HEK293 (cell line): ENCODE results near the gene AMPD1.

Experiments
- CTCF ChIA-PET: fragments of 350-600 bp; formaldehyde crosslinking; extraction: SDS; loops from one replicate; lab custom pipeline; 2021; ENCODE audit warnings: antibody characterized with exemption; lab: Yijun Ruan, JAX
- POLR2A ChIA-PET: fragments of 300-600 bp; formaldehyde crosslinking; extraction: SDS; loops from one replicate; lab custom pipeline; 2020; ENCODE audit warnings: antibody characterized with exemption, inconsistent platforms; lab: Yijun Ruan, JAX
- H3K27ac ChIP-seq: fragments of 200-500 bp; sonication (Bioruptor generic); 2 replicates; pipeline ENCODE4 v1.5.1; 2014; ENCODE audit warnings: low read depth, low read length, control low read depth, inconsistent platforms; ENCODE audit errors: extremely low read depth
- H3K36me3 ChIP-seq, 2 experiments: fragments of 200-500 bp in 1 of 2; sonication (Bioruptor generic) in 1 of 2; 1 replicate in 1 of 2; 2 replicates in 1 of 2; pipeline ENCODE4 v1.5.1; 2014 to 2017; ENCODE audit warnings: inconsistent platforms in 2 of 2, low read length in 2 of 2; ENCODE audit not compliant: control insufficient read depth in 2 of 2, insufficient read depth in 1 of 2
- H3K4me1 ChIP-seq: fragments of 200-500 bp; sonication (Bioruptor generic); 2 replicates; pipeline ENCODE4 v1.5.1; 2014; ENCODE audit warnings: mild to moderate bottlenecking, low read length, inconsistent platforms; ENCODE audit not compliant: control insufficient read depth, insufficient read depth
- H3K4me3 ChIP-seq: 2 replicates; pipeline ENCODE4 v1.5.1; 2011; ENCODE audit warnings: low read depth, mild to moderate bottlenecking, control low read depth, low read length, moderate library complexity
- H3K9me3 ChIP-seq: fragments of 200-500 bp; sonication (Bioruptor generic); 2 replicates; pipeline ENCODE4 v1.5.1; 2014; ENCODE audit warnings: low read depth, low read length, inconsistent platforms; ENCODE audit not compliant: control insufficient read depth, insufficient read depth
- HOXC10 ChIP-seq: sonication (generic); formaldehyde crosslinking; IDR thresholded peaks from 2 replicates; pipeline ENCODE4 v1.8.1; 2023; ENCODE audit warnings: mild to moderate bottlenecking, missing genetic modification reagents
- PRDM1 ChIP-seq: fragments of 450-650 bp; formaldehyde crosslinking; IDR thresholded peaks from 2 replicates; pipeline ENCODE4; 2016; ENCODE audit warnings: missing biosample characterization, missing genetic modification characterization
- ZFP3 ChIP-seq: fragments of 450-650 bp; formaldehyde crosslinking; IDR thresholded peaks from 2 replicates; pipeline ENCODE4 v1.5.1; 2016; ENCODE audit warnings: low read depth, missing biosample characterization, missing genetic modification characterization
- ZNF266 ChIP-seq: fragments of 450-650 bp; formaldehyde crosslinking; IDR thresholded peaks from 2 replicates; pipeline ENCODE4 v1.5.1; 2016; ENCODE audit warnings: missing biosample characterization, missing genetic modification characterization, low read depth
- ZNF292 ChIP-seq: fragments of 450-650 bp; formaldehyde crosslinking; IDR thresholded peaks from 2 replicates; pipeline ENCODE4 v1.5.1; 2016; ENCODE audit warnings: low read depth, missing biosample characterization, missing genetic modification characterization, borderline replicate concordance
- ZNF514 ChIP-seq: fragments of 450-650 bp; formaldehyde crosslinking; IDR thresholded peaks from 2 replicates; pipeline ENCODE4 v1.5.1; 2016; ENCODE audit warnings: missing biosample characterization, missing genetic modification characterization
- TF ChIP-seq, protein P1 (sequence below): fragments of 450-650 bp; formaldehyde crosslinking; IDR thresholded peaks from 2 replicates; pipeline ENCODE4 v1.5.1; 2016; ENCODE audit warnings: missing biosample characterization, missing genetic modification characterization
- TF ChIP-seq, protein P2 (sequence below): fragments of 450-650 bp; formaldehyde crosslinking; IDR thresholded peaks from 2 replicates; pipeline ENCODE4 v1.5.1; 2016; ENCODE audit warnings: missing biosample characterization, missing genetic modification characterization
- TF ChIP-seq, protein P3 (sequence below): fragments of 450-650 bp; formaldehyde crosslinking; IDR thresholded peaks from 2 replicates; pipeline ENCODE4 v1.5.1; 2016; ENCODE audit warnings: missing biosample characterization, missing genetic modification characterization
- TF ChIP-seq, protein P4 (sequence below): fragments of 450-650 bp; formaldehyde crosslinking; conservative IDR thresholded peaks from 2 replicates; pipeline ENCODE4 v1.5.1; 2016; ENCODE audit warnings: low read depth, missing biosample characterization, missing genetic modification characterization
- TF ChIP-seq, protein P5 (sequence below): fragments of 450-650 bp; formaldehyde crosslinking; IDR thresholded peaks from 2 replicates; pipeline ENCODE4 v1.5.1; 2016; ENCODE audit warnings: missing biosample characterization, missing genetic modification characterization
- TF ChIP-seq, protein P6 (sequence below): fragments of 450-650 bp; formaldehyde crosslinking; IDR thresholded peaks from 2 replicates; pipeline ENCODE4 v1.5.1; 2016; ENCODE audit warnings: missing biosample characterization, missing genetic modification characterization
- TF ChIP-seq, protein P7 (sequence below): fragments of 450-650 bp; formaldehyde crosslinking; IDR thresholded peaks from 2 replicates; pipeline ENCODE4 v1.5.1; 2016; ENCODE audit warnings: missing biosample characterization, missing genetic modification characterization

AMPD1 gene

DNA sequence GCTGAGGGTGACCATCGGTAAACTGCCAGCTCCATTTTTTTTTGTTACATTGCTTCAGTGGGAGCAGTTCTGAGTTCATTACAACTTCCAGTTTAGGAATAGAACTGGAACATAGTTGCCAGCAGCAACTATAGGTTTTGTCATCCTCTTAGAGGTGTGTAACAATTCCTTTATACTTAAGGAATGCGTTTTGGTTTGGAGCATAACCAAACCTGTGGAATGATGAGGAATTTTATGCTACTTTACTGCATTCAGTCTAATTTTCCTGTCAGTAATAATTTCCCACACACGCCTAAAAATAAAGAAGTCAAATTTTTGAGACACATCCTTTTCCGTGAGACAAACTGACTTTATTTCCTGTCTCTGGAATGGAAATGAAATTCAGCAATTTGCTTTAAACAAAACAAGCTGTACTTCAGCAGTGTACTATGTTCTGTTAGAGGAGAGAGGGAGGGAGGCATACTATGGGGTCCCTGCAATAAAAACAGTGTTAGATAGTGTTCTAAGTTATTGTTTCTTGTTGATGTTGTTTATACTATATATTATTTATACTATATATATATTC, 4.8 kb upstream of the AMPD1 start:
- Histone ChIP-seq H3K4me1 (no peaks in the 10 kb centered on the region), H3K27ac (no peak overlapping the region), H3K9me3 (no peaks in the 10 kb centered on the region), H3K4me3 (no peak overlapping the region), H3K36me3 (peaks cover 0 to 4% of the 10 kb centered on the region in 2 experiments; a peak in 1 of 3 replicates)
- CTCF ChIA-PET: interaction anchor here (1.4 kb wide), 1 partner anchor 354 kb away, joined by 5 read pairs; no protein-coding TSS in a partner anchor
- TF ChIP-seq, protein P1, sequence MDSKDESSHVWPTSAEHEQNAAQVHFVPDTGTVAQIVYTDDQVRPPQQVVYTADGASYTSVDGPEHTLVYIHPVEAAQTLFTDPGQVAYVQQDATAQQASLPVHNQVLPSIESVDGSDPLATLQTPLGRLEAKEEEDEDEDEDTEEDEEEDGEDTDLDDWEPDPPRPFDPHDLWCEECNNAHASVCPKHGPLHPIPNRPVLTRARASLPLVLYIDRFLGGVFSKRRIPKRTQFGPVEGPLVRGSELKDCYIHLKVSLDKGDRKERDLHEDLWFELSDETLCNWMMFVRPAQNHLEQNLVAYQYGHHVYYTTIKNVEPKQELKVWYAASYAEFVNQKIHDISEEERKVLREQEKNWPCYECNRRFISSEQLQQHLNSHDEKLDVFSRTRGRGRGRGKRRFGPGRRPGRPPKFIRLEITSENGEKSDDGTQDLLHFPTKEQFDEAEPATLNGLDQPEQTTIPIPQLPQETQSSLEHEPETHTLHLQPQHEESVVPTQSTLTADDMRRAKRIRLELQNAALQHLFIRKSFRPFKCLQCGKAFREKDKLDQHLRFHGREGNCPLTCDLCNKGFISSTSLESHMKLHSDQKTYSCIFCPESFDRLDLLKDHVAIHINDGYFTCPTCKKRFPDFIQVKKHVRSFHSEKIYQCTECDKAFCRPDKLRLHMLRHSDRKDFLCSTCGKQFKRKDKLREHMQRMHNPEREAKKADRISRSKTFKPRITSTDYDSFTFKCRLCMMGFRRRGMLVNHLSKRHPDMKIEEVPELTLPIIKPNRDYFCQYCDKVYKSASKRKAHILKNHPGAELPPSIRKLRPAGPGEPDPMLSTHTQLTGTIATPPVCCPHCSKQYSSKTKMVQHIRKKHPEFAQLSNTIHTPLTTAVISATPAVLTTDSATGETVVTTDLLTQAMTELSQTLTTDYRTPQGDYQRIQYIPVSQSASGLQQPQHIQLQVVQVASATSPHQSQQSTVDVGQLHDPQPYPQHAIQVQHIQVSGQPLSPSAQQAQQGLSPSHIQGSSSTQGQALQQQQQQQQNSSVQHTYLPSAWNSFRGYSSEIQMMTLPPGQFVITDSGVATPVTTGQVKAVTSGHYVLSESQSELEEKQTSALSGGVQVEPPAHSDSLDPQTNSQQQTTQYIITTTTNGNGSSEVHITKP: no peak
- TF ChIP-seq ZNF292 (tag by site-specific recombination): no peak
- TF ChIP-seq ZNF514: no peak
- TF ChIP-seq, protein P2, sequence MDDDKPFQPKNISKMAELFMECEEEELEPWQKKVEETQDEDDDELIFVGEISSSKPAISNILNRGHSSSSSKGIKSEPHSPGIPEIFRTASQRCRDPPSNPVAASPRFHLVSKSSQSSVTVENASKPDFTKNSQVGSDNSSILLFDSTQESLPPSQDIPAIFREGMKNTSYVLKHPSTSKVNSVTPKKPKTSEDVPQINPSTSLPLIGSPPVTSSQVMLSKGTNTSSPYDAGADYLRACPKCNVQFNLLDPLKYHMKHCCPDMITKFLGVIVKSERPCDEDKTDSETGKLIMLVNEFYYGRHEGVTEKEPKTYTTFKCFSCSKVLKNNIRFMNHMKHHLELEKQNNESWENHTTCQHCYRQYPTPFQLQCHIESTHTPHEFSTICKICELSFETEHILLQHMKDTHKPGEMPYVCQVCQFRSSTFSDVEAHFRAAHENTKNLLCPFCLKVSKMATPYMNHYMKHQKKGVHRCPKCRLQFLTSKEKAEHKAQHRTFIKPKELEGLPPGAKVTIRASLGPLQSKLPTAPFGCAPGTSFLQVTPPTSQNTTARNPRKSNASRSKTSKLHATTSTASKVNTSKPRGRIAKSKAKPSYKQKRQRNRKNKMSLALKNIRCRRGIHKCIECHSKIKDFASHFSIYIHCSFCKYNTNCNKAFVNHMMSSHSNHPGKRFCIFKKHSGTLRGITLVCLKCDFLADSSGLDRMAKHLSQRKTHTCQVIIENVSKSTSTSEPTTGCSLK (tag by site-specific recombination): no peak
- TF ChIP-seq ZFP3 (tag by site-specific recombination): no peak
- TF ChIP-seq, protein P3, sequence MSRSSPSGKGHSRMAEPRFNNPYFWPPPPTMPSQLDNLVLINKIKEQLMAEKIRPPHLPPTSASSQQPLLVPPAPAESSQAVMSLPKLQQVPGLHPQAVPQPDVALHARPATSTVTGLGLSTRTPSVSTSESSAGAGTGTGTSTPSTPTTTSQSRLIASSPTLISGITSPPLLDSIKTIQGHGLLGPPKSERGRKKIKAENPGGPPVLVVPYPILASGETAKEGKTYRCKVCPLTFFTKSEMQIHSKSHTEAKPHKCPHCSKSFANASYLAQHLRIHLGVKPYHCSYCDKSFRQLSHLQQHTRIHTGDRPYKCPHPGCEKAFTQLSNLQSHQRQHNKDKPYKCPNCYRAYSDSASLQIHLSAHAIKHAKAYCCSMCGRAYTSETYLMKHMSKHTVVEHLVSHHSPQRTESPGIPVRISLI: no peak
- TF ChIP-seq, protein P4, sequence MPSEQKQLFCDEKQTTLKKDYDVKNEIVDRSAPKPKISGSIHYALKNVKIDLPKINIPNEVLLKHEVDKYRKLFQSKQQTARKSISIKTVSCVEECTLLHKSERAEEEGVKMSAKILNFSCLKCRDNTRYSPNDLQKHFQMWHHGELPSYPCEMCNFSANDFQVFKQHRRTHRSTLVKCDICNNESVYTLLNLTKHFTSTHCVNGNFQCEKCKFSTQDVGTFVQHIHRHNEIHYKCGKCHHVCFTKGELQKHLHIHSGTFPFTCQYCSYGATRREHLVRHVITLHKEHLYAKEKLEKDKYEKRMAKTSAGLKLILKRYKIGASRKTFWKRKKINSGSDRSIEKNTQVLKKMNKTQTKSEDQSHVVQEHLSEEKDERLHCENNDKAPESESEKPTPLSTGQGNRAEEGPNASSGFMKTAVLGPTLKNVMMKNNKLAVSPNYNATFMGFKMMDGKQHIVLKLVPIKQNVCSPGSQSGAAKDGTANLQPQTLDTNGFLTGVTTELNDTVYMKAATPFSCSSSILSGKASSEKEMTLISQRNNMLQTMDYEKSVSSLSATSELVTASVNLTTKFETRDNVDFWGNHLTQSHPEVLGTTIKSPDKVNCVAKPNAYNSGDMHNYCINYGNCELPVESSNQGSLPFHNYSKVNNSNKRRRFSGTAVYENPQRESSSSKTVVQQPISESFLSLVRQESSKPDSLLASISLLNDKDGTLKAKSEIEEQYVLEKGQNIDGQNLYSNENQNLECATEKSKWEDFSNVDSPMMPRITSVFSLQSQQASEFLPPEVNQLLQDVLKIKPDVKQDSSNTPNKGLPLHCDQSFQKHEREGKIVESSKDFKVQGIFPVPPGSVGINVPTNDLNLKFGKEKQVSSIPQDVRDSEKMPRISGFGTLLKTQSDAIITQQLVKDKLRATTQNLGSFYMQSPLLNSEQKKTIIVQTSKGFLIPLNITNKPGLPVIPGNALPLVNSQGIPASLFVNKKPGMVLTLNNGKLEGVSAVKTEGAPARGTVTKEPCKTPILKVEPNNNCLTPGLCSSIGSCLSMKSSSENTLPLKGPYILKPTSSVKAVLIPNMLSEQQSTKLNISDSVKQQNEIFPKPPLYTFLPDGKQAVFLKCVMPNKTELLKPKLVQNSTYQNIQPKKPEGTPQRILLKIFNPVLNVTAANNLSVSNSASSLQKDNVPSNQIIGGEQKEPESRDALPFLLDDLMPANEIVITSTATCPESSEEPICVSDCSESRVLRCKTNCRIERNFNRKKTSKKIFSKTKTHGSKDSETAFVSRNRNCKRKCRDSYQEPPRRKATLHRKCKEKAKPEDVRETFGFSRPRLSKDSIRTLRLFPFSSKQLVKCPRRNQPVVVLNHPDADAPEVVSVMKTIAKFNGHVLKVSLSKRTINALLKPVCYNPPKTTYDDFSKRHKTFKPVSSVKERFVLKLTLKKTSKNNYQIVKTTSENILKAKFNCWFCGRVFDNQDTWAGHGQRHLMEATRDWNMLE (tag by site-specific recombination): no peak
- TF ChIP-seq HOXC10 (CRISPR knock-in tag): no peak
- TF ChIP-seq, protein P5, sequence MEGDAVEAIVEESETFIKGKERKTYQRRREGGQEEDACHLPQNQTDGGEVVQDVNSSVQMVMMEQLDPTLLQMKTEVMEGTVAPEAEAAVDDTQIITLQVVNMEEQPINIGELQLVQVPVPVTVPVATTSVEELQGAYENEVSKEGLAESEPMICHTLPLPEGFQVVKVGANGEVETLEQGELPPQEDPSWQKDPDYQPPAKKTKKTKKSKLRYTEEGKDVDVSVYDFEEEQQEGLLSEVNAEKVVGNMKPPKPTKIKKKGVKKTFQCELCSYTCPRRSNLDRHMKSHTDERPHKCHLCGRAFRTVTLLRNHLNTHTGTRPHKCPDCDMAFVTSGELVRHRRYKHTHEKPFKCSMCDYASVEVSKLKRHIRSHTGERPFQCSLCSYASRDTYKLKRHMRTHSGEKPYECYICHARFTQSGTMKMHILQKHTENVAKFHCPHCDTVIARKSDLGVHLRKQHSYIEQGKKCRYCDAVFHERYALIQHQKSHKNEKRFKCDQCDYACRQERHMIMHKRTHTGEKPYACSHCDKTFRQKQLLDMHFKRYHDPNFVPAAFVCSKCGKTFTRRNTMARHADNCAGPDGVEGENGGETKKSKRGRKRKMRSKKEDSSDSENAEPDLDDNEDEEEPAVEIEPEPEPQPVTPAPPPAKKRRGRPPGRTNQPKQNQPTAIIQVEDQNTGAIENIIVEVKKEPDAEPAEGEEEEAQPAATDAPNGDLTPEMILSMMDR: no peak
- TF ChIP-seq, protein P6, sequence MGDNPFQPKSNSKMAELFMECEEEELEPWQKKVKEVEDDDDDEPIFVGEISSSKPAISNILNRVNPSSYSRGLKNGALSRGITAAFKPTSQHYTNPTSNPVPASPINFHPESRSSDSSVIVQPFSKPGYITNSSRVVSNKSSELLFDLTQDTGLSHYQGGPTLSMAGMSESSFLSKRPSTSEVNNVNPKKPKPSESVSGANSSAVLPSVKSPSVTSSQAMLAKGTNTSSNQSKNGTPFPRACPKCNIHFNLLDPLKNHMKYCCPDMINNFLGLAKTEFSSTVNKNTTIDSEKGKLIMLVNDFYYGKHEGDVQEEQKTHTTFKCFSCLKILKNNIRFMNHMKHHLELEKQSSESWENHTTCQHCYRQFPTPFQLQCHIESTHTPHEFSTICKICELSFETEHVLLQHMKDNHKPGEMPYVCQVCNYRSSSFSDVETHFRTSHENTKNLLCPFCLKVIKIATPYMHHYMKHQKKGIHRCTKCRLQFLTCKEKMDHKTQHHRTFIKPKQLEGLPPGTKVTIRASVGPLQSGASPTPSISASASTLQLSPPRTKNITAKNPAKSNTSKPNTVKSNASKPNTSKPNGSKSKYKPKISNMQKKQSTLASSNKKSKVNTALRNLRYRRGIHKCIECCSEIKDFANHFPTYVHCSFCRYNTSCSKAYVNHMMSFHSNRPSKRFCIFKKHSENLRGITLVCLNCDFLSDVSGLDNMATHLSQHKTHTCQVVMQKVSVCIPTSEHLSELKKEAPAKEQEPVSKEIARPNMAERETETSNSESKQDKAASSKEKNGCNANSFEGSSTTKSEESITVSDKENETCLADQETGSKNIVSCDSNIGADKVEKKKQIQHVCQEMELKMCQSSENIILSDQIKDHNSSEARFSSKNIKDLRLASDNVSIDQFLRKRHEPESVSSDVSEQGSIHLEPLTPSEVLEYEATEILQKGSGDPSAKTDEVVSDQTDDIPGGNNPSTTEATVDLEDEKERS (tag by site-specific recombination): no peak
- no peak for TF ChIP-seq PRDM1 (tag by site-specific recombination)
- no peak for TF ChIP-seq ZNF266 (tag by site-specific recombination)
- TF ChIP-seq, protein P7, sequence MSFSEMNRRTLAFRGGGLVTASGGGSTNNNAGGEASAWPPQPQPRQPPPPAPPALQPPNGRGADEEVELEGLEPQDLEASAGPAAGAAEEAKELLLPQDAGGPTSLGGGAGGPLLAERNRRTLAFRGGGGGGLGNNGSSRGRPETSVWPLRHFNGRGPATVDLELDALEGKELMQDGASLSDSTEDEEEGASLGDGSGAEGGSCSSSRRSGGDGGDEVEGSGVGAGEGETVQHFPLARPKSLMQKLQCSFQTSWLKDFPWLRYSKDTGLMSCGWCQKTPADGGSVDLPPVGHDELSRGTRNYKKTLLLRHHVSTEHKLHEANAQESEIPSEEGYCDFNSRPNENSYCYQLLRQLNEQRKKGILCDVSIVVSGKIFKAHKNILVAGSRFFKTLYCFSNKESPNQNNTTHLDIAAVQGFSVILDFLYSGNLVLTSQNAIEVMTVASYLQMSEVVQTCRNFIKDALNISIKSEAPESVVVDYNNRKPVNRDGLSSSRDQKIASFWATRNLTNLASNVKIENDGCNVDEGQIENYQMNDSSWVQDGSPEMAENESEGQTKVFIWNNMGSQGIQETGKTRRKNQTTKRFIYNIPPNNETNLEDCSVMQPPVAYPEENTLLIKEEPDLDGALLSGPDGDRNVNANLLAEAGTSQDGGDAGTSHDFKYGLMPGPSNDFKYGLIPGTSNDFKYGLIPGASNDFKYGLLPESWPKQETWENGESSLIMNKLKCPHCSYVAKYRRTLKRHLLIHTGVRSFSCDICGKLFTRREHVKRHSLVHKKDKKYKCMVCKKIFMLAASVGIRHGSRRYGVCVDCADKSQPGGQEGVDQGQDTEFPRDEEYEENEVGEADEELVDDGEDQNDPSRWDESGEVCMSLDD (tag by site-specific recombination): no peak
- POLR2A ChIA-PET: interaction anchor here (1.2 kb wide), 1 partner anchor 30 kb away, joined by 3 read pairs; the partner anchor contains the start of gene DENND2C
